Astrocyte of the cerebellum (primary cell): ENCODE results near the gene KLF13.

ENCODE experiments used
- DNase-seq: peaks from one replicate; pipeline ENCODE4 v3.0.0-alpha.2; 2011; ENCODE audit warnings: low read depth
- H3K4me3 ChIP-seq: 2 replicates; pipeline ENCODE4 v1.5.1; 2011; ENCODE audit warnings: mild to moderate bottlenecking, low read depth, low read length, moderate library complexity
- in situ Hi-C: cut with HindIII; loops from 2 replicates; pipeline ENCODE4 v1.10.0; 2017; ENCODE audit warnings: low sequenced_read_pairs
- TF ChIP-seq, protein P1 (sequence below): IDR thresholded peaks from 2 replicates; pipeline ENCODE4 v1.5.1; 2012; ENCODE audit warnings: low read length, low read depth, moderate library complexity, mild to moderate bottlenecking; ENCODE audit errors: missing control alignments

Gene KLF13

GRCh38 chr15:31280046-31280830, 46.4 kb upstream of the KLF13 start:
- no peak for DNase-seq
- TF ChIP-seq, protein P1, sequence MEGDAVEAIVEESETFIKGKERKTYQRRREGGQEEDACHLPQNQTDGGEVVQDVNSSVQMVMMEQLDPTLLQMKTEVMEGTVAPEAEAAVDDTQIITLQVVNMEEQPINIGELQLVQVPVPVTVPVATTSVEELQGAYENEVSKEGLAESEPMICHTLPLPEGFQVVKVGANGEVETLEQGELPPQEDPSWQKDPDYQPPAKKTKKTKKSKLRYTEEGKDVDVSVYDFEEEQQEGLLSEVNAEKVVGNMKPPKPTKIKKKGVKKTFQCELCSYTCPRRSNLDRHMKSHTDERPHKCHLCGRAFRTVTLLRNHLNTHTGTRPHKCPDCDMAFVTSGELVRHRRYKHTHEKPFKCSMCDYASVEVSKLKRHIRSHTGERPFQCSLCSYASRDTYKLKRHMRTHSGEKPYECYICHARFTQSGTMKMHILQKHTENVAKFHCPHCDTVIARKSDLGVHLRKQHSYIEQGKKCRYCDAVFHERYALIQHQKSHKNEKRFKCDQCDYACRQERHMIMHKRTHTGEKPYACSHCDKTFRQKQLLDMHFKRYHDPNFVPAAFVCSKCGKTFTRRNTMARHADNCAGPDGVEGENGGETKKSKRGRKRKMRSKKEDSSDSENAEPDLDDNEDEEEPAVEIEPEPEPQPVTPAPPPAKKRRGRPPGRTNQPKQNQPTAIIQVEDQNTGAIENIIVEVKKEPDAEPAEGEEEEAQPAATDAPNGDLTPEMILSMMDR = no peak
- H3K4me3 ChIP-seq = no peak overlapping the region
- in situ Hi-C loops = no loop called here

DNA sequence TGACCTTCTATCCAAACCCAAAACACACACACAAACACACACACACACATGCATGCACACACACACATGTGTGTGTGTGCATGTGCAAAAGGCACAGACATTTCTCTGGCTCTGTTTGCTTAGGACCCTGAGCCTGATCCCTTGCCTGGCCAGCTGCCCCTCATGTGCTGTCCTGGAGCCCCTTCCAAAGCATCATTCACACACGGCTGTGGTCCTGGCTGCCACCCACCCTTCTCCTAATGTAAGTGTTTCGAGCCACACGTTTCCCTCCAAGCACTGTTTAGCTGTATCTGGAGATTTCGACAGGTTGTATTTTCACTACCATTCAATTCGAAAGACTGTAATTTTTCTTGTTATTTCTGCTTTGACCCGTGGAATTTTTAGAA, 45.8 kb upstream of the KLF13 start:
- TF ChIP-seq, protein P1 = no peak
- H3K4me3 ChIP-seq = no peak overlapping the region
- no peak for DNase-seq
- in situ Hi-C loops = no loop called here

DNA sequence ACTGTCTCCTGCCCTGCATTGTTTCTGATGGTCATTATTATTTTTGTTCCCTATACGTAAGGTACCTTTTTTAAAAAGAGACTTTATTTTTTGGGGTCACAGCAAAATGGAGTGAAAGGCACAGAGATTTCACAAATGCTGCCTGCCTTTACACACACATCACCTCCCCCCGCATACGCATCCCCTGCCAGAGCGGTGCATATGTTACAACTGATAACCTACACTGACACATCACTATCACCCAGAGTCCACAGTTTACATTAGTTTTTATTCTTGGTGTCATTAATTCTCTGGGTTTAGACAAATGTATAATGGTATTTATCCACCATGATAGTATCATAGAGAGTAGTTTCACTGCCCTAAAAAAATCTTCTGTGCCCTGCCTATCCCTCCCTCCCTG, 43.6 kb upstream of the KLF13 start:
- in situ Hi-C loops = no loop called here
- TF ChIP-seq, protein P1 = no peak
- H3K4me3 ChIP-seq = no peak overlapping the region
- no peak for DNase-seq

DNA sequence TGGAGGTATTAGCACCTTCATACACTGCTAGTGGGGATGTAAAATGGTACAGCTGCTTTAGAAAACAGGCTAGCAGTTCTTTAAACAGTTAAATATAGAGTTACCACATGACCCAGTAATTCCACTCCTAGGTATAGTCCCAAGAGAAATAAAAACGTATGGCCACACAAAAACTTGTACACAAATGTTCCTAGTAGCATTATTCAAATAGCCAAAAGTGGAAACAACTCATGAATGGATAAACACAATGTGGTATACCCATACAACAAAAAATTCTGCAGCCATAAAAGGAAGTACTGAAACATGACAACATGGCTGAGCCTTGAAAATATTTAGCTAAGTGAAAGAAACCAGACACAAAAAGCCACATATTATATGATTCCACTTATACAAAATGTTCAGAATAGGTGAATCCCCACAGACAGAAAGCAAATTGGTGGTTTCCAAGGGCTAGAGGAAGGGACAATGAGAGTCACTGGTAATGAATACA, 40.8 kb upstream of the KLF13 start:
- TF ChIP-seq, protein P1 = no peak
- no peak for DNase-seq
- H3K4me3 ChIP-seq = no peak overlapping the region
- in situ Hi-C loops = no loop called here

- in situ Hi-C loops = no loop called here
- no peak overlapping the region for H3K4me3 ChIP-seq
- TF ChIP-seq, protein P1 = no peak
- DNase-seq = no peak
Observed at GRCh38 chr15:31291048-31291578, 35.5 kb upstream of the KLF13 start.

DNA sequence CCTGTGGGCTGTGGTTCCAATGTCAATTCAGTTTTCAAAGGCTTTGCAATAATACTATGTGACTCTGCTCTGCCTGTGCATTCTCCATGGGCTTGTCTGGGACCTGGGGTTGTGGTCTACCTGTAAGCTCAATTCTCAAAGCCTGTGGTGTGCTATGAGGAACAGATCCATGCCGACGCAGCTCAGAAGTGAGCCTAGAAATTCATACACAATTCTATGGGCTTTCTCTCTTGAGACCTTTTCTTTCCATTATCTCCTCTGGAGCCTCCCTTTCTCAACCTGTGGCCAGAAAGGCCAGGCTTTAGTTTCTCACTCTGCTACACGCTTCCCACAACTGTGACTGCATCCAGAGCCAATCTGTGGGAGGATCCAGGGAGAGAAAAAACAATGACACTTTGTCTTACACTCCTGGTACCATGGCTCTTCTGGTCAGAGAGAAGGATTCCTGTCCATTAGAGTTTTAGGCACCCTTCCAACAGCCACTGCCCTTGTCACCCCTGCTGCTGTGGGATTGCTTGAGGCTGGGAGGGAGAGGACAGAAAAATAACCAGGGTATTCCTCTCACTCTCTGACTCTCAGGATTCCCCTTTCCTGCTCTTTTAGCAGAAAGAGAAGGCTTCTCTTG, 34.1 kb upstream of the KLF13 start:
- TF ChIP-seq, protein P1 = no peak
- DNase-seq = no peak
- in situ Hi-C loops = no loop called here
- H3K4me3 ChIP-seq = no peak overlapping the region
